ENCODE measurements around the gene SYS1. TPM values are rescaled to one million over a fixed set of nuclear protein-coding genes. Genes with fewer than 3 reads are reported as not detected.

SYS1 gene
- total and polyA plus RNA-seq, 2 of the 8 experiments (the other 6 are each of a cell fraction or from before 2014, with no cell fraction given) = 19.6 to 50.8 TPM

DNA sequence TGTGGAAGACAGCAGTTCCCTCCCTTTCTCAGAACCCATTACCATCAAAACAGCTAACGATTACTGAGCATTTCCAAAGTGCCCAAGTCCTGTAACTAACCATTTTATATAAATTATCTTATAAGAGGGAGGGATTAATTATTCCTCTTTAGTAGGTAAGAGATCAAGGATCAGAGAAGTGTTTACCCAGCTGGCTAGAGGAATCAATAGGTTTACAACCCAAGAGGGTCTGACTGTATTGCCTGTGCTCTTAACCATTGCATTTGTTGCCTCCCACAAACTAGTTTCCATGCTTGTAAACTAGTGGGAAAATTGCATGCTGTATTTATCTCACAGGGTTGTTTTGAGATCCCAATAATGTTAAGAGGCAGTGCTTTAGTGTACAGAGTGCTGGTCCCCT lies 41.5 kb downstream of the SYS1 start:
- Histone ChIP-seq H3K4me2 (ENCODE audit: insufficient read depth in 1 of 2, low read depth in 2 of 2, low read length in 2 of 2) (no peak overlapping the region), H4K5ac (ENCODE audit: insufficient read length, low read depth, low read length) (no peak overlapping the region), H3K4me3 (ENCODE audit: extremely low read depth in 1 of 4, insufficient read depth in 2 of 4, low read depth in 3 of 4, low read length in 4 of 4) (no peak overlapping the region), H3K23ac (ENCODE audit: insufficient read length) (no peak overlapping the region), H4K8ac (ENCODE audit: extremely low read depth, insufficient read depth, low read length) (no peak overlapping the region), H3K4ac (replicated peaks; ENCODE audit: insufficient read length, low read depth, low read length) (no peak overlapping the region), H4K20me1 (replicated peaks in 1 of 2; ENCODE audit: control insufficient read depth in 1 of 2, insufficient read depth in 2 of 2, low read length in 2 of 2) (peaks cover 3 to 4% of the 10 kb centered on the region in 2 experiments), H2BK120ac (replicated peaks; ENCODE audit: low read depth, low read length) (no peak overlapping the region), H2AFZ (ENCODE audit: low read length) (no peak overlapping the region), H3K56ac (replicated peaks; ENCODE audit: insufficient read length, low read depth, low read length) (no peak overlapping the region), H3K79me1 (ENCODE audit: low read depth, low read length) (no peaks in the 10 kb centered on the region), H3K18ac (ENCODE audit: extremely low read depth, low read length) (no peak overlapping the region), H4K91ac (replicated peaks; ENCODE audit: insufficient read length, low read length) (no peak overlapping the region), H3K79me2 (ENCODE audit: control insufficient read depth in 1 of 2, insufficient read depth in 2 of 2, low read length in 2 of 2) (peaks cover 0 to 9% of the 10 kb centered on the region in 2 experiments; a peak in 1 of 4 replicates), H3K14ac (ENCODE audit: insufficient read length) (no peak overlapping the region), H3K4me1 (replicated peaks in 1 of 4; ENCODE audit: control insufficient read depth in 3 of 4, insufficient read depth in 4 of 4, low read length in 3 of 4) (peaks cover 0 to 8% (median 3%) of the 10 kb centered on the region in 4 experiments; a peak in 4 of 7 replicates), H3K27me3 (replicated peaks in 1 of 4; ENCODE audit: control insufficient read depth in 3 of 4, extremely low read depth in 1 of 4, insufficient read depth in 3 of 4, low read length in 3 of 4) (peaks cover 2 to 20% (median 10%) of the 10 kb centered on the region in 4 experiments; a peak in 6 of 7 replicates), H2BK20ac (ENCODE audit: low read length) (no peak overlapping the region), H2BK5ac (ENCODE audit: low read depth, low read length) (no peak overlapping the region), H3K36me3 (ENCODE audit: control insufficient read depth in 2 of 4, insufficient read depth in 4 of 4, low read length in 3 of 4) (peaks cover 2 to 5% (median 4%) of the 10 kb centered on the region in 4 experiments; a peak in 4 of 8 replicates), H3K9me3 (ENCODE audit: insufficient read depth in 2 of 2, low read depth in 1 of 2, low read length in 1 of 2) (peaks cover 13 to 20% of the 10 kb centered on the region in 2 experiments; a peak in 3 of 4 replicates), H2AK5ac (ENCODE audit: low read depth, low read length) (no peak overlapping the region), H3K9ac (replicated peaks in 1 of 4; ENCODE audit: extremely low read depth in 1 of 4, low read depth in 3 of 4, low read length in 3 of 4) (no peak overlapping the region), H3K23me2 (ENCODE audit: low read depth, low read length) (peaks cover 21% of the 10 kb centered on the region), H2BK12ac (ENCODE audit: low read depth, low read length) (no peak overlapping the region), H3K27ac (ENCODE audit: low read depth, low read length) (no peak overlapping the region), H2BK15ac (ENCODE audit: low read length) (no peak overlapping the region)
- WGBS, 2 experiments (ENCODE audit: extremely low coverage in 1 of 2, insufficient coverage in 1 of 2, insufficient read length in 1 of 2, insufficient replicate concordance in 2 of 2, low coverage in 1 of 2, low lambda C conversion rate in 2 of 2, missing lambda C conversion rate in 1 of 2) = 81% methylated on average over 1 of the region's 1 CpG; no CpG with 5 or more reads in 1 of the 2 experiments
- ChIA-PET CTCF (ENCODE audit: partially characterized antibody) (interaction anchor here (0.6 to 12.6 kb wide), 11 partner anchors 10 to 91 kb away, joined by 3 to 127 read pairs (median 5); partner anchors contain the start of genes PIGT, SYS1 and TP53TG5), POLR2A (ENCODE audit: partially characterized antibody) (interaction anchor here (0.6 to 5.7 kb wide), 7 partner anchors 8 to 174 kb away, joined by 3 to 71 read pairs (median 4); partner anchors contain the start of gene PIGT)
- no peak for TF ChIP-seq SUZ12 (IDR thresholded peaks at IDR 0.05; ENCODE audit: low read length)
- no peak for TF ChIP-seq GABPA (IDR thresholded peaks at IDR 0.05; ENCODE audit: borderline replicate concordance, insufficient read depth, low read length)
- no peak for TF ChIP-seq SAP30 (IDR thresholded peaks at IDR 0.05; ENCODE audit: insufficient read depth, insufficient replicate concordance, low read length)
- no peak for TF ChIP-seq CHD1 (IDR thresholded peaks at IDR 0.05; ENCODE audit: low read depth, low read length)
- TF ChIP-seq, protein P1, sequence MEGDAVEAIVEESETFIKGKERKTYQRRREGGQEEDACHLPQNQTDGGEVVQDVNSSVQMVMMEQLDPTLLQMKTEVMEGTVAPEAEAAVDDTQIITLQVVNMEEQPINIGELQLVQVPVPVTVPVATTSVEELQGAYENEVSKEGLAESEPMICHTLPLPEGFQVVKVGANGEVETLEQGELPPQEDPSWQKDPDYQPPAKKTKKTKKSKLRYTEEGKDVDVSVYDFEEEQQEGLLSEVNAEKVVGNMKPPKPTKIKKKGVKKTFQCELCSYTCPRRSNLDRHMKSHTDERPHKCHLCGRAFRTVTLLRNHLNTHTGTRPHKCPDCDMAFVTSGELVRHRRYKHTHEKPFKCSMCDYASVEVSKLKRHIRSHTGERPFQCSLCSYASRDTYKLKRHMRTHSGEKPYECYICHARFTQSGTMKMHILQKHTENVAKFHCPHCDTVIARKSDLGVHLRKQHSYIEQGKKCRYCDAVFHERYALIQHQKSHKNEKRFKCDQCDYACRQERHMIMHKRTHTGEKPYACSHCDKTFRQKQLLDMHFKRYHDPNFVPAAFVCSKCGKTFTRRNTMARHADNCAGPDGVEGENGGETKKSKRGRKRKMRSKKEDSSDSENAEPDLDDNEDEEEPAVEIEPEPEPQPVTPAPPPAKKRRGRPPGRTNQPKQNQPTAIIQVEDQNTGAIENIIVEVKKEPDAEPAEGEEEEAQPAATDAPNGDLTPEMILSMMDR (IDR thresholded peaks at IDR 0.05; ENCODE audit: control extremely low read depth in 1 of 3, insufficient read depth in 1 of 3, low read depth in 1 of 3, low read length in 3 of 3) = no peak
- TF ChIP-seq SIRT6 (IDR thresholded peaks at IDR 0.05; ENCODE audit: low read length) = no peak
- TF ChIP-seq JUND (IDR thresholded peaks at IDR 0.05; ENCODE audit: low read length) = no peak
- TF ChIP-seq, protein P2, sequence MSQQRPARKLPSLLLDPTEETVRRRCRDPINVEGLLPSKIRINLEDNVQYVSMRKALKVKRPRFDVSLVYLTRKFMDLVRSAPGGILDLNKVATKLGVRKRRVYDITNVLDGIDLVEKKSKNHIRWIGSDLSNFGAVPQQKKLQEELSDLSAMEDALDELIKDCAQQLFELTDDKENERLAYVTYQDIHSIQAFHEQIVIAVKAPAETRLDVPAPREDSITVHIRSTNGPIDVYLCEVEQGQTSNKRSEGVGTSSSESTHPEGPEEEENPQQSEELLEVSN (IDR thresholded peaks at IDR 0.05) = no peak
- TF ChIP-seq FOSL1 (IDR thresholded peaks at IDR 0.05; ENCODE audit: insufficient read depth, low read depth, low read length) = no peak
- DNase-seq (ENCODE audit: low read depth in 1 of 2, low spot score in 2 of 2) (no peak), FAIRE-seq (no peak)

All from H1 (cell line).